GM12878 (cell line): ENCODE data around the gene EEF1AKMT3. TPM values are rescaled to one million over a fixed set of nuclear protein-coding genes. Genes with fewer than 3 reads are reported as not detected.

Experiments
- ATAC-seq: fragments of 200-7000 bp; cut with Tn5 transposase; 3 replicates; pipeline ENCODE4 v1.9.1; 2020; ENCODE audit warnings: mild to moderate bottlenecking, moderate library complexity
- BruUV-seq: library from RNA; stranded (reverse); fragments of 400-500 nt; replicated peaks from 2 replicates; lab custom pipeline; 2021; lab: Mats Ljungman, UMichigan
- CTCF ChIA-PET: fragments of 300-600 bp; sonication (Branson Sonifier 250); formaldehyde crosslinking; extraction: SDS; loops from one replicate; lab custom pipeline; 2021; ENCODE audit warnings: inconsistent platforms; lab: Yijun Ruan, JAX
- POLR2A ChIA-PET: fragments of 350-600 bp; formaldehyde crosslinking; extraction: SDS; loops from one replicate; lab custom pipeline; 2021; ENCODE audit warnings: inconsistent platforms; lab: Charles Lee
- RAD21 ChIA-PET: fragments of 300-600 bp; sonication (Branson Sonifier 250); formaldehyde crosslinking; loops from one replicate; lab custom pipeline; 2023; ENCODE audit warnings: antibody characterized with exemption; ENCODE audit not compliant: unreplicated experiment; lab: Charles Lee
- SMC1A ChIA-PET: fragments of 300-600 bp; sonication (Branson Sonifier 250); formaldehyde crosslinking; loops from one replicate; lab custom pipeline; 2023; ENCODE audit not compliant: unreplicated experiment, uncharacterized antibody; lab: Charles Lee
- DNase-seq: peaks from one replicate; pipeline ENCODE4 v3.0.0-alpha.2; 2011; ENCODE audit warnings: low read depth, low spot score
- FAIRE-seq: peaks from 3 replicates; lab custom pipeline; 2011; peaks lifted over from hg19 to GRCh38; lab: Jason Lieb, UNC
- H2AFZ ChIP-seq: 2 replicates; pipeline ENCODE4 v1.6.0; 2011; ENCODE audit warnings: low read depth, low read length, control low read depth; ENCODE audit not compliant: control insufficient read depth
- H3K27ac ChIP-seq: 2 replicates; pipeline ENCODE4 v1.5.1; 2011; ENCODE audit warnings: control low read depth; ENCODE audit not compliant: control insufficient read depth, insufficient read depth
- H3K27me3 ChIP-seq, 2 experiments: replicated peaks in 1 of 2; 2 replicates each; pipeline versions ENCODE4 v1.6.0 to v1.6.1; 2011; ENCODE audit warnings: low read length in 1 of 2; ENCODE audit not compliant: control insufficient read depth in 2 of 2, insufficient read depth in 2 of 2
- H3K36me3 ChIP-seq, 2 experiments: 2 replicates each; pipeline ENCODE4 v1.5.1; 2011; ENCODE audit warnings: low read length in 1 of 2; ENCODE audit not compliant: control insufficient read depth in 2 of 2, insufficient read depth in 2 of 2
- H3K4me1 ChIP-seq: 2 replicates; pipeline ENCODE4 v1.6.1; 2011; ENCODE audit warnings: mild to moderate bottlenecking, low read length, moderate library complexity, mixed read lengths; ENCODE audit not compliant: control insufficient read depth, insufficient read depth
- H3K4me2 ChIP-seq: 2 replicates; pipeline ENCODE4 v1.6.0; 2011; ENCODE audit warnings: control low read depth; ENCODE audit not compliant: control insufficient read depth, insufficient read depth
- H3K4me3 ChIP-seq: fragments of 200-600 bp; sonication (generic); 2 replicates; pipeline ENCODE4 v1.5.1; 2016
- H3K79me2 ChIP-seq: 2 replicates; pipeline ENCODE4 v1.6.0; 2011; ENCODE audit warnings: low read length; ENCODE audit not compliant: control insufficient read depth, insufficient read depth
- H3K9ac ChIP-seq: 2 replicates; pipeline ENCODE4 v1.8.0; 2011; ENCODE audit warnings: low read length, control low read depth, mixed read lengths; ENCODE audit not compliant: control insufficient read depth, insufficient read depth
- H3K9me3 ChIP-seq: replicated peaks from 3 replicates; pipeline ENCODE4 v1.5.1; 2011; ENCODE audit warnings: mild to moderate bottlenecking, low read length; ENCODE audit not compliant: control insufficient read depth, insufficient read depth
- H4K20me1 ChIP-seq: 2 replicates; pipeline ENCODE4 v1.6.0; 2011; ENCODE audit not compliant: control insufficient read depth, insufficient read depth
- BHLHE40 ChIP-seq, 2 experiments: fragments of 450-650 bp in 1 of 2; IDR thresholded peaks; 2 replicates each; pipeline ENCODE4 v1.6.1; 2011 to 2017; ENCODE audit warnings: low read depth in 2 of 2, borderline replicate concordance in 1 of 2, improper control_type of control experiment in 1 of 2, low read length in 1 of 2, mild to moderate bottlenecking in 1 of 2
- NFXL1 ChIP-seq: fragments of 450-650 bp; IDR thresholded peaks from 2 replicates; pipeline ENCODE4 v1.6.1; 2017; ENCODE audit warnings: antibody characterized with exemption, mild to moderate bottlenecking, borderline replicate concordance
- NFYA ChIP-seq: IDR thresholded peaks from 2 replicates; pipeline ENCODE4 v1.6.1; 2011; ENCODE audit warnings: low read depth, mild to moderate bottlenecking, low read length, improper control_type of control experiment, borderline replicate concordance
- PAX8 ChIP-seq: fragments of 450-650 bp; IDR thresholded peaks from 2 replicates; pipeline ENCODE4 v1.6.1; 2017; ENCODE audit warnings: mild to moderate bottlenecking, moderate library complexity
- RAD51 ChIP-seq: fragments of 450-650 bp; IDR thresholded peaks from 2 replicates; pipeline ENCODE4 v1.6.1; 2016; ENCODE audit warnings: moderate library complexity, mild to moderate bottlenecking, inconsistent platforms
- RFX5 ChIP-seq: IDR thresholded peaks from 2 replicates; pipeline ENCODE4 v1.6.1; 2011; ENCODE audit warnings: low read depth, low read length, improper control_type of control experiment
- SMAD5 ChIP-seq: IDR thresholded peaks from 2 replicates; pipeline ENCODE4 v1.6.1; 2016; ENCODE audit warnings: antibody characterized with exemption, low read depth
- SP1 ChIP-seq: IDR thresholded peaks from one replicate; pipeline ENCODE4 v1.6.1; 2011; ENCODE audit warnings: low read depth, low read length
- SRF ChIP-seq, 2 experiments: IDR thresholded peaks; 2 replicates each; pipeline ENCODE4 v1.6.1; 2011; ENCODE audit warnings: low read depth in 2 of 2, low read length in 2 of 2, mild to moderate bottlenecking in 1 of 2, moderate library complexity in 1 of 2
- SUZ12 ChIP-seq: fragments of 200-600 bp; sonication (generic); IDR thresholded peaks from one replicate; pipeline ENCODE4 v1.6.1; 2018; ENCODE audit warnings: antibody characterized with exemption, mild to moderate bottlenecking; ENCODE audit not compliant: unreplicated experiment
- WGBS: methylation state at CpG from one replicate; pipeline ENCODE4 v1.1.6; 2016; ENCODE audit warnings: low lambda C conversion rate; ENCODE audit not compliant: insufficient replicate concordance, insufficient coverage; ENCODE audit errors: missing lambda C conversion rate; 5-methylcytosine and 5-hydroxymethylcytosine counted together
- in situ Hi-C: fragments of 300-500 bp; cut with MboI; formaldehyde crosslinking; loops from 9 replicates; pipeline ENCODE4 v1.14.3; 2018; ENCODE audit warnings: mixed read lengths
- intact Hi-C: fragments of 100-400 bp; cut with micrococcal nuclease; formaldehyde crosslinking; loops from one replicate; pipeline ENCODE4 v1.14.2; 2022; ENCODE audit not compliant: unreplicated experiment
- polyA plus RNA-seq, 11 experiments: library from polyadenylated mRNA; depleted of rRNA in 4 of 11; unstranded in 6 of 11; stranded (reverse) in 5 of 11; fragments of >200 nt; fragmentation: Nextera tagmentation in 4 of 11; fragmentation: Illumina TruSeq in 1 of 11; extraction: Ambion mirVana in 4 of 11; extraction: Trizol in 1 of 11; gene quantifications; 1 replicate in 1 of 11; 2 replicates in 10 of 11; pipeline versions ENCODE4 v1.2.1 to v1.2.3, GENCODE V29; 2011 to 2016; ENCODE audit warnings: inconsistent platforms in 2 of 11, missing spikeins in 2 of 11, low read depth in 1 of 11
- total RNA-seq, 4 experiments: library from RNA; depleted of rRNA in 3 of 4; stranded (reverse); fragments of >200 nt in 3 of 4; fragmentation: Illumina TruSeq in 1 of 4; extraction: Trizol in 1 of 4; gene quantifications; 2 replicates each; pipeline versions ENCODE4 v1.2.1 to v1.2.3, GENCODE V29; 2013 to 2021

Gene EEF1AKMT3
- total and polyA plus RNA-seq, 10 of the 15 experiments (the other 5 are each of a cell fraction or from before 2014, with no cell fraction given), result 1.2 to 8.2 (median 3.5) TPM

- Histone ChIP-seq H2AFZ (no peak overlapping the region), H4K20me1 (no peaks in the 10 kb centered on the region), H3K36me3 (peaks cover under 1 to 2% of the 10 kb centered on the region in 2 experiments; a peak in 3 of 4 replicates), H3K27ac (no peak overlapping the region), H3K4me3 (no peak overlapping the region), H3K79me2 (no peaks in the 10 kb centered on the region), H3K9ac (no peak overlapping the region), H3K27me3 (no peaks in the 10 kb centered on the region), H3K9me3 (no peaks in the 10 kb centered on the region), H3K4me2 (no peak overlapping the region), H3K4me1 (no peaks in the 10 kb centered on the region)
- ChIA-PET POLR2A (no interaction called here), CTCF (interaction anchor here (1.2 to 2.6 kb wide), 5 partner anchors 11 to 89 kb away, joined by 3 to 6 read pairs (median 5); no protein-coding TSS in a partner anchor), SMC1A (interaction anchor here (0.6 to 1.9 kb wide), 2 partner anchors 39 to 79 kb away, joined by 3 to 4 read pairs; no protein-coding TSS in a partner anchor), RAD21 (no interaction called here)
- FAIRE-seq, result no peak
- BruUV-seq, result no TSS peak
- 0 out of 4 replicates have a peak, but pooled peaks of 1 of the 2 experiments have one; percentile 5 for TF ChIP-seq SRF (IDR thresholded peaks at IDR 0.05; ENCODE audit: low read depth in 2 of 2, low read length in 2 of 2)
- TF ChIP-seq SP1, result no peak
- TF ChIP-seq SMAD5, result no peak
- no peak for ATAC-seq
- in situ Hi-C loops (no loop called here), intact Hi-C loops (no loop called here)
- no peak for DNase-seq
- 43% methylated on average over 3 of the region's 3 CpGs for WGBS
These were observed 43.8 kb downstream of the EEF1AKMT3 start for GRCh38 chr12:57816001-57816854.

GRCh38 chr12:57816855-57817151, 44.4 kb downstream of the EEF1AKMT3 start:
- RAD21 ChIA-PET, result interaction anchor here (1.0 kb wide), 1 partner anchor 101 kb away, joined by 3 read pairs; no protein-coding TSS in a partner anchor
- H3K9ac ChIP-seq, result no peak overlapping the region
- no peaks in the 10 kb centered on the region for H3K9me3 ChIP-seq
- no peak overlapping the region for H2AFZ ChIP-seq
- H3K36me3 ChIP-seq, result peaks cover 2 to 6% of the 10 kb centered on the region in 2 experiments; a peak in 3 of 4 replicates
- no peak for ATAC-seq
- no peak overlapping the region for H3K4me3 ChIP-seq
- intact Hi-C loops, result no loop called here
- DNase-seq, result no peak
- in situ Hi-C loops, result no loop called here
- no peak overlapping the region for H3K27ac ChIP-seq
- H4K20me1 ChIP-seq, result no peaks in the 10 kb centered on the region
- no peak for FAIRE-seq
- H3K4me1 ChIP-seq, result no peaks in the 10 kb centered on the region
- TF ChIP-seq BHLHE40 (IDR thresholded peaks at IDR 0.05; ENCODE audit: borderline replicate concordance in 1 of 2, low read depth in 2 of 2, low read length in 1 of 2) (no peak), NFXL1 (no peak), NFYA (no peak), SUZ12 (no peak), RFX5 (no peak), RAD51 (no peak), PAX8 (no peak)
- POLR2A ChIA-PET, result no interaction called here
- 49% methylated on average over 5 of the region's 5 CpGs for WGBS
- H3K27me3 ChIP-seq, result no peaks in the 10 kb centered on the region
- no TSS peak for BruUV-seq
- CTCF ChIA-PET, result interaction anchor here (1.2 to 2.6 kb wide), 5 partner anchors 11 to 88 kb away, joined by 3 to 6 read pairs (median 4); no protein-coding TSS in a partner anchor
- H3K4me2 ChIP-seq, result no peak overlapping the region
- SMC1A ChIA-PET, result interaction anchor here (0.6 kb wide), 1 partner anchor 39 kb away, joined by 3 read pairs; no protein-coding TSS in a partner anchor
- no peaks in the 10 kb centered on the region for H3K79me2 ChIP-seq
